Adrenal gland (tissue), 12 donors: ENCODE data around the gene PDE3A. TPM values are rescaled to one million over a fixed set of nuclear protein-coding genes. Genes with fewer than 3 reads are reported as not detected.

ENCODE experiments used
- DNase-seq, 7 donors: peaks; one replicate each; pipeline ENCODE4 v3.0.0-alpha.2; 2019 to 2020
- H3K27ac ChIP-seq, 5 donors: fragments of 200-600 bp; sonication (generic) in 4 of 5; 1 replicate in 3 of 5; 2 replicates in 2 of 5; pipeline versions ENCODE4 v1.5.1 to v1.8.0; 2016 to 2020; ENCODE audit warnings: mild to moderate bottlenecking in 1 of 5
- H3K27me3 ChIP-seq: fragments of 200-600 bp; 2 replicates; pipeline ENCODE4 v1.8.0; 2021
- H3K36me3 ChIP-seq, 2 donors: fragments of 200-600 bp; replicated peaks in 1 of 2; 1 replicate in 1 of 2; 2 replicates in 1 of 2; pipeline versions ENCODE4 v1.5.1 to v1.8.0; 2018 to 2022
- H3K4me1 ChIP-seq, 2 donors: fragments of 200-600 bp; replicated peaks in 1 of 2; 1 replicate in 1 of 2; 2 replicates in 1 of 2; pipeline versions ENCODE4 v1.5.1 to v1.8.0; 2018 to 2021
- H3K4me3 ChIP-seq, 4 donors: fragments of 200-600 bp; sonication (generic) in 3 of 4; one replicate each; pipeline ENCODE4 v1.5.1; 2016 to 2018
- H3K9me3 ChIP-seq, 3 donors: fragments of 200-600 bp; sonication (generic) in 1 of 3; replicated peaks in 1 of 3; 1 replicate in 2 of 3; 2 replicates in 1 of 3; pipeline versions ENCODE4 v1.5.1 to v1.8.0; 2016 to 2021
- CTCF ChIP-seq, 6 experiments: fragments of 450-650 bp in 4 of 6; fragments of 200-600 bp in 2 of 6; sonication (generic) in 1 of 6; IDR thresholded peaks; 1 replicate in 5 of 6; 2 replicates in 1 of 6; pipeline versions ENCODE4 v1.5.1 to v1.8.0; 2016 to 2021; ENCODE audit warnings: antibody characterized with exemption in 6 of 6, mild to moderate bottlenecking in 2 of 6, moderate library complexity in 1 of 6
- POLR2A ChIP-seq, 2 donors: fragments of 450-650 bp; IDR thresholded peaks; one replicate each; pipeline ENCODE4 v1.6.1; 2017; ENCODE audit warnings: antibody characterized with exemption in 2 of 2, mild to moderate bottlenecking in 2 of 2, moderate library complexity in 1 of 2
- WGBS, 4 donors: extraction: QIAGEN DNeasy Blood & Tissue Kit in 2 of 4; methylation state at CpG; one replicate each; pipeline versions ENCODE4 v1.1.5 to v1.1.7; 2013 to 2017; 5-methylcytosine and 5-hydroxymethylcytosine counted together
- intact Hi-C, 2 donors: fragments of 100-400 bp; cut with DNase I; formaldehyde crosslinking; loops; one replicate each; pipeline versions ENCODE4 v1.14.1 to v1.15.0; 2022 to 2023
- polyA plus RNA-seq, 3 donors: library from polyadenylated mRNA; stranded (reverse); fragments of 200-250 nt in 2 of 3; fragments of 350-450 nt in 1 of 3; fragmentation: Illumina TruSeq in 1 of 3; extraction: RNeasy Lipid Tissue Mini Kit (QIAGEN cat#74804) in 1 of 3; gene quantifications; one replicate each; pipeline ENCODE4 v1.2.3, GENCODE V29; 2013 to 2014
- total RNA-seq, 9 donors: library from RNA; depleted of rRNA in 4 of 9; stranded (reverse); fragments of >200 nt in 4 of 9; fragments of 120-200 nt in 1 of 9; fragmentation: NEBNext Ultra II Directional in 1 of 9; extraction: Animal tissue kit (Norgen Biotek cat#: 25700) in 1 of 9; gene quantifications; one replicate each; pipeline versions ENCODE4 v1.1.0 to v1.2.4, GENCODE V29; 2013 to 2023
- donor health status: healthy with polysubstance abuse.
- donor health status: Bipolar disorder and iron deficiency.
- donor health status: DM: yes; HTN: yes; CAD: no.
- donor health status: DM: no; HTN: no; CAD: no.
- donor health status: DM: no; HTN: no; CAD: no.
- donor health status: DM: yes; HTN: yes; CAD: no.

Gene PDE3A
- total and polyA plus RNA-seq, 12 donors, result 0.61 to 4.6 (median 1.4) TPM

- intact Hi-C loops, result no loop called here
- no peaks in the 10 kb centered on the region for H3K9me3 ChIP-seq
- TF ChIP-seq POLR2A (IDR thresholded peaks at IDR 0.05), result no peak
- no peak for TF ChIP-seq CTCF (IDR thresholded peaks at IDR 0.05)
- WGBS, 4 donors, result 63 to 74% (median 68%) methylated on average over 3 of the region's 3 CpGs
- no peak overlapping the region for H3K27ac ChIP-seq
- H3K4me3 ChIP-seq, result no peak overlapping the region
- no peaks in the 10 kb centered on the region for H3K27me3 ChIP-seq
- no peaks in the 10 kb centered on the region for H3K4me1 ChIP-seq
- H3K36me3 ChIP-seq, result no peaks in the 10 kb centered on the region
- DNase-seq, result no peak
These were observed 222.2 kb downstream of the PDE3A start for GRCh38 chr12:20590570-20590969.

- H3K9me3 ChIP-seq, result no peaks in the 10 kb centered on the region
- no peak overlapping the region for H3K27ac ChIP-seq
- no peaks in the 10 kb centered on the region for H3K36me3 ChIP-seq
- WGBS, 4 donors, result 55 to 64% (median 61%) methylated on average over 2 of the region's 2 CpGs
- H3K4me1 ChIP-seq, result no peaks in the 10 kb centered on the region
- no peak for TF ChIP-seq CTCF (IDR thresholded peaks at IDR 0.05)
- TF ChIP-seq POLR2A (IDR thresholded peaks at IDR 0.05), result no peak
- DNase-seq, result no peak
- H3K27me3 ChIP-seq, result no peaks in the 10 kb centered on the region
- no peak overlapping the region for H3K4me3 ChIP-seq
- intact Hi-C loops, result no loop called here
These were observed 224.2 kb downstream of the PDE3A start for GRCh38 chr12:20592556-20592955.

- DNase-seq, result no peak
- intact Hi-C loops, result no loop called here
- 70 to 78% (median 72%) methylated on average over 3 of the region's 3 CpGs for WGBS, 4 donors
- no peaks in the 10 kb centered on the region for H3K4me1 ChIP-seq
- TF ChIP-seq CTCF (IDR thresholded peaks at IDR 0.05), result no peak
- no peaks in the 10 kb centered on the region for H3K36me3 ChIP-seq
- no peaks in the 10 kb centered on the region for H3K9me3 ChIP-seq
- H3K4me3 ChIP-seq, result no peak overlapping the region
- no peaks in the 10 kb centered on the region for H3K27me3 ChIP-seq
- H3K27ac ChIP-seq, result no peak overlapping the region
These were observed 225.3 kb downstream of the PDE3A start for GRCh38 chr12:20593611-20594010.

- no peaks in the 10 kb centered on the region for H3K4me1 ChIP-seq
- intact Hi-C loops, result no loop called here
- TF ChIP-seq CTCF (IDR thresholded peaks at IDR 0.05), result no peak
These were observed 227.7 kb downstream of the PDE3A start for GRCh38 chr12:20596061-20596460.

More at GRCh38 chr12:20596061-20596460, 227.7 kb downstream of the PDE3A start:
- no peak for DNase-seq
- no peak overlapping the region for H3K4me3 ChIP-seq
- H3K27me3 ChIP-seq, result no peaks in the 10 kb centered on the region
- H3K36me3 ChIP-seq, result no peaks in the 10 kb centered on the region
- H3K9me3 ChIP-seq, result no peaks in the 10 kb centered on the region
- H3K27ac ChIP-seq, result no peak overlapping the region
- 0 to 61% (median 19%) methylated on average over 1 of the region's 1 CpG for WGBS, 4 donors
